GM12873 (cell line): ENCODE data around the gene CDX1.

Experiments used
- TF ChIP-seq, protein P1 (sequence below): IDR thresholded peaks from 2 replicates; pipeline ENCODE4 v1.5.1; 2012; ENCODE audit warnings: low read depth, mild to moderate bottlenecking, moderate library complexity, low read length, control low read depth; ENCODE audit not compliant: insufficient read depth; ENCODE audit errors: missing control alignments

CDX1 gene

GRCh38 chr5:150180241-150181026 is 13.9 kb downstream of the CDX1 start:
- TF ChIP-seq, protein P1, sequence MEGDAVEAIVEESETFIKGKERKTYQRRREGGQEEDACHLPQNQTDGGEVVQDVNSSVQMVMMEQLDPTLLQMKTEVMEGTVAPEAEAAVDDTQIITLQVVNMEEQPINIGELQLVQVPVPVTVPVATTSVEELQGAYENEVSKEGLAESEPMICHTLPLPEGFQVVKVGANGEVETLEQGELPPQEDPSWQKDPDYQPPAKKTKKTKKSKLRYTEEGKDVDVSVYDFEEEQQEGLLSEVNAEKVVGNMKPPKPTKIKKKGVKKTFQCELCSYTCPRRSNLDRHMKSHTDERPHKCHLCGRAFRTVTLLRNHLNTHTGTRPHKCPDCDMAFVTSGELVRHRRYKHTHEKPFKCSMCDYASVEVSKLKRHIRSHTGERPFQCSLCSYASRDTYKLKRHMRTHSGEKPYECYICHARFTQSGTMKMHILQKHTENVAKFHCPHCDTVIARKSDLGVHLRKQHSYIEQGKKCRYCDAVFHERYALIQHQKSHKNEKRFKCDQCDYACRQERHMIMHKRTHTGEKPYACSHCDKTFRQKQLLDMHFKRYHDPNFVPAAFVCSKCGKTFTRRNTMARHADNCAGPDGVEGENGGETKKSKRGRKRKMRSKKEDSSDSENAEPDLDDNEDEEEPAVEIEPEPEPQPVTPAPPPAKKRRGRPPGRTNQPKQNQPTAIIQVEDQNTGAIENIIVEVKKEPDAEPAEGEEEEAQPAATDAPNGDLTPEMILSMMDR: no peak

DNA sequence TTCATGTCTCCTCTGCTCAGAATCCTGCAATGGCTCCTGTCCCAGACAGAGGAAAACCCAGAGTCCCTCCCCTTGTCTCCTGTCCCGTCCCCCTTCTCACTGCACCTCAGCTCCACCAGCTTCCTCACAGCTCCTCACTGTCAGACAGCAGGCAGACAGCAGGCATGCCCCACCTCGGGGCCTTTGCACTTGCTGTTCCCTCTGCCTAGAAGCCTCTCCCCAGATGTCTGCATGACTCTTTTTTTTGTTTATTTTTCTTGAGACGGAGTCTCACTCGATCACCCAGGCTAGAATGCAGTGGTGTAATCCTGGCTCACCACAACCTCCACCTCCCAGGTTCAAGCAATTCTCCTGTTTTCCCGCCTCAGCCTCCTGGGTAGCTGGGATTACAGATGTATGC is 14.4 kb downstream of the CDX1 start:
- TF ChIP-seq, protein P1: no peak

DNA sequence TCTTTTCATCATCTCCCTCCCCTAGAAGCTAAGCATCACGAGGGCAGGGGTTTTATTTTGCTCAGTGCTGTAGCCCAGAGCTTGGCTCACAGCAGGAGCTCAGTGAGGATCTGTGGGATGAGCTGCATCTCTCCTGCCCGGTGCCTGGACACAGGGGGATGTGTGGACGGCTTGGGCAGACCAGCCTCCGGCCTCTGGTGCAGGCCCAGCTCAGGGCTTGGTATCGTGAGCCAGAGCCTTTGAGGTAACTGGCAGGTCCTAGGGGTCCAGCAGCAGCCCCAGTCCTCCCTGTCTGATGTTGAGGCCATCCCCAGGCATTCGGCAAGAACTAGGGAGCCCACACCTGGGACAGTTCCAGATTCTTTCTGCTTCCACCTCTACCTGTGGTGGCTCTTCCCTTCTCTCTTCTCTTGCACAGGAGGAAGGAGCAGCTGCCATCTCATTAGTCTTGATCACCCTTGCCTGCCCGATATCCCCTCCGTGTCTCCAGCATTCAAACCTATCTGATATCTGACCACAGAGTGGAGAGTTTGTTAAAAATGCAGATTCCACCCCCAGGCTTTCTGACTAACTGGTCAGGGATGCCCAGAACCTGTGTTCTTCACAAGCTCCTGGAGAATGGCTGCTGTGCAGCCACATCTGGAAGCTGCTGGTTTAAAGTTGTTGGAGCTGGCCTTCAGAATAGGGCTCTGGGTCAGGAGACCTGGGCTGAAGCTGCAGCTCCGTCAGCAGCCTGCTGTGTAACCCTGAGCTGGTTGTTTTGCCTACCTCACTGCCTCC is 15.4 kb downstream of the CDX1 start:
- TF ChIP-seq, protein P1: no peak

- TF ChIP-seq, protein P1: no peak
Measured at GRCh38 chr5:150182774-150183173, 16.2 kb downstream of the CDX1 start.

DNA sequence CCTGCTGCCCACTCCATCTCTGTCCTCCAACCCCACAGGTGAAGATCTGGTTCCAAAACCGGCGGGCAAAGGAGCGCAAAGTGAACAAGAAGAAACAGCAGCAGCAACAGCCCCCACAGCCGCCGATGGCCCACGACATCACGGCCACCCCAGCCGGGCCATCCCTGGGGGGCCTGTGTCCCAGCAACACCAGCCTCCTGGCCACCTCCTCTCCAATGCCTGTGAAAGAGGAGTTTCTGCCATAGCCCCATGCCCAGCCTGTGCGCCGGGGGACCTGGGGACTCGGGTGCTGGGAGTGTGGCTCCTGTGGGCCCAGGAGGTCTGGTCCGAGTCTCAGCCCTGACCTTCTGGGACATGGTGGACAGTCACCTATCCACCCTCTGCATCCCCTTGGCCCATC is 16.9 kb downstream of the CDX1 start:
- TF ChIP-seq, protein P1: no peak

GRCh38 chr5:150184006-150184405 is 17.4 kb downstream of the CDX1 start:
- TF ChIP-seq, protein P1: no peak
